ENCODE results near the gene SHC3. TPM values are rescaled to one million over a fixed set of nuclear protein-coding genes. Genes with fewer than 3 reads are reported as not detected.
A peak's percentile ranks its signal among the peaks of the same experiment; 100 is the strongest.

Gene SHC3
- total and polyA plus RNA-seq, 2 of the 4 experiments (the other 2 are of a cell fraction): 4.5 to 13.3 TPM

- BruUV-seq (replicated peaks): no TSS peak
- H3K79me1 ChIP-seq (ENCODE audit: low read depth in 1 of 2, low read length in 2 of 2): no peaks in the 10 kb centered on the region
- H3K9ac ChIP-seq (ENCODE audit: low read depth, low read length): no peak overlapping the region
- no peaks in the 10 kb centered on the region for H3K9me3 ChIP-seq (ENCODE audit: control insufficient read depth, insufficient read depth, low read length)
- H3K4ac ChIP-seq (ENCODE audit: low read depth, low read length): no peak overlapping the region
- no peak overlapping the region for H2AK5ac ChIP-seq (ENCODE audit: low read depth, low read length)
- H3K23ac ChIP-seq (ENCODE audit: low read depth, low read length): no peak overlapping the region
- H3K4me2 ChIP-seq (ENCODE audit: low read depth, low read length): no peak overlapping the region
- no peak overlapping the region; the same call in 1 of the 2 replicates for H4K91ac ChIP-seq (ENCODE audit: insufficient read depth, low read depth, low read length)
- H4K5ac ChIP-seq (ENCODE audit: low read depth, low read length): no peak overlapping the region
- no peak overlapping the region for H4K8ac ChIP-seq (ENCODE audit: low read depth in 2 of 2, low read length in 2 of 2)
- TF ChIP-seq BHLHE40 (IDR thresholded peaks at IDR 0.05; ENCODE audit: low read depth, low read length) (peak; percentile 32; the same call in 1 of the 2 replicates), MAFK (IDR thresholded peaks at IDR 0.05; ENCODE audit: low read depth, low read length) (0 out of 2 replicates have a peak, but pooled peaks have one; percentile 3), CTCF (conservative IDR thresholded peaks at IDR 0.05; ENCODE audit: low read depth, low read length) (no peak)
- no peak overlapping the region for H3K18ac ChIP-seq (ENCODE audit: low read depth, low read length)
- in situ Hi-C loops (cut with MboI; ENCODE audit: low sequenced_read_pairs) (no loop called here), dilution Hi-C loops (cut with HindIII; ENCODE audit: low sequenced_read_pairs, unreplicated experiment) (loop anchor here (25.0 kb wide), 1 partner anchor 343 kb away; no protein-coding TSS in a partner anchor), intact Hi-C loops (cut with micrococcal nuclease) (no loop called here)
- no peak overlapping the region for H2BK20ac ChIP-seq (ENCODE audit: low read depth, low read length)
- no peak overlapping the region for H2AK9ac ChIP-seq (replicated peaks; ENCODE audit: low read depth, low read length, poor library complexity)
- DNase-seq: peak; percentile 86
- no peak overlapping the region for H2AFZ ChIP-seq (replicated peaks; ENCODE audit: low read length, poor library complexity)
- no peak overlapping the region for H2BK120ac ChIP-seq (ENCODE audit: low read depth, low read length)
- ATAC-seq (ENCODE audit: low read depth): peak; percentile 88
- no peak overlapping the region for H2BK5ac ChIP-seq (ENCODE audit: low read depth, low read length, poor library complexity, severe bottlenecking)
- ChIA-PET POLR2A (ENCODE audit: unreplicated experiment) (no interaction called here), CTCF (no interaction called here)
- no peaks in the 10 kb centered on the region for H4K20me1 ChIP-seq (ENCODE audit: insufficient read depth, low read length)
- no peaks in the 10 kb centered on the region for H3K36me3 ChIP-seq (ENCODE audit: control insufficient read depth, insufficient read depth, low read length)
- H3K14ac ChIP-seq (replicated peaks; ENCODE audit: low read depth, low read length): no peak overlapping the region
- no peaks in the 10 kb centered on the region for H3K9me1 ChIP-seq (ENCODE audit: insufficient read depth, low read length)
- no peak overlapping the region for H3K56ac ChIP-seq (ENCODE audit: extremely low read depth, insufficient read depth, low read length)
- H3K4me3 ChIP-seq (ENCODE audit: insufficient read depth, low read depth, low read length): no peak overlapping the region
- H3K27ac ChIP-seq (ENCODE audit: insufficient read depth, low read length): no peak overlapping the region
- no peaks in the 10 kb centered on the region for H3K4me1 ChIP-seq (ENCODE audit: control insufficient read depth, insufficient read depth, low read length)
- H3K27me3 ChIP-seq (ENCODE audit: control insufficient read depth, insufficient read depth, low read length): peaks cover 10% of the 10 kb centered on the region
- H2BK15ac ChIP-seq (ENCODE audit: low read depth, low read length): no peak overlapping the region
- WGBS, 2 experiments (ENCODE audit: extremely low coverage in 2 of 2, insufficient read length in 1 of 2): no CpG with 5 or more reads among the region's 1 CpG
These were observed 197.8 kb downstream of the SHC3 start for GRCh38 chr9:88980740-88981203.
